Activated naive CD4-positive, alpha-beta T cell treated with anti-CD3 and anti-CD28 coated beads, Interleukin-2, amount 50 U/mL, for 16 hours (primary cell): ENCODE results near the gene ACHE.
A peak's percentile ranks its signal among the peaks of the same experiment; 100 is the strongest.

ENCODE experiments used
- DNase-seq: peaks from one replicate; pipeline ENCODE4 v3.0.0-alpha.2; 2020

Gene ACHE

DNA sequence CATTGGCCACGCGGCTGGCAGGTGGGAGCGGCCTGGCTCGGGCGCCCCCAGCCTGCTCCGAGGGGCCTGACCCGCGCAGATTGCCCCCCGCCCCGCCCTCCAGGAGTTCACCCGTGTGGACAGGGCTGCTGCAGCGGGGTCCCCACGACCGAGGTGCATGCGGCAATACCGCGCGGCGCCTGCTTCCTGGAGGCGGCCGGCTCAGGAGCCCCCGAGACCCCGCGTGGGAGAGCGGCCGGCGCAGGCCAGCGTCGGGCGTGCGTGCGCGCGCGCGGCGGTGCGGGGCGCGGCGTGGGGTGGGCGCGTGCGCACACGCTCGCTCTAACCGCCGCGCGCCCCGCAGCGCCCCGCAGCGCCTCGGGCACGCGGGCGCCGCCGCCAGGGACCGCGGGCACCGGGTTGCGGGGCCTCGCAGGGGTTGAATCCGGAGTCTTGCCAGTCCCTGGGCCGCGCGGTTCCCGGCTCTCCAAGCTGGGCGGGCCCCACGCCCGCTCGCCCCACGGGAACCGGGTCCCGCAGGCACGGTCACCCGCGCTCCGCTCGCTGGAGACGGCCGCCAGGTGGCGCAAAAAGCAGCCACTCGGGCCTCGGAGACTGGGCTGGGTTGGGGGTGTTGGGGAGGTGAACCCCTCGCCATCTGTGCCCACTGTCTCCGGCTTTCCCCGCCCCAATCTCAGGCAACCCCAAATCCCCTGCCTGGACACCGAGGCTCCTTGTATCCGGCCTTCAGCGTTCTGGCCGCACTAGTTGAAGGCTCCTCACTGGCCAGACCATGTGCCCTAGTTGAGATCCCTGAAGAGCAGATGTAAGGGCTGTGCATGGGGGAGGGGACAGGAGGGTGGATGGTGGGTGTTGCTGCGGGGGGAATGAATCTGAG lies 1.3 kb upstream of the ACHE start:
- DNase-seq = peak; percentile 61

GRCh38 chr7:100895956-100896731 lies 456 bp upstream of the ACHE start:
- DNase-seq = peak; percentile 41

DNA sequence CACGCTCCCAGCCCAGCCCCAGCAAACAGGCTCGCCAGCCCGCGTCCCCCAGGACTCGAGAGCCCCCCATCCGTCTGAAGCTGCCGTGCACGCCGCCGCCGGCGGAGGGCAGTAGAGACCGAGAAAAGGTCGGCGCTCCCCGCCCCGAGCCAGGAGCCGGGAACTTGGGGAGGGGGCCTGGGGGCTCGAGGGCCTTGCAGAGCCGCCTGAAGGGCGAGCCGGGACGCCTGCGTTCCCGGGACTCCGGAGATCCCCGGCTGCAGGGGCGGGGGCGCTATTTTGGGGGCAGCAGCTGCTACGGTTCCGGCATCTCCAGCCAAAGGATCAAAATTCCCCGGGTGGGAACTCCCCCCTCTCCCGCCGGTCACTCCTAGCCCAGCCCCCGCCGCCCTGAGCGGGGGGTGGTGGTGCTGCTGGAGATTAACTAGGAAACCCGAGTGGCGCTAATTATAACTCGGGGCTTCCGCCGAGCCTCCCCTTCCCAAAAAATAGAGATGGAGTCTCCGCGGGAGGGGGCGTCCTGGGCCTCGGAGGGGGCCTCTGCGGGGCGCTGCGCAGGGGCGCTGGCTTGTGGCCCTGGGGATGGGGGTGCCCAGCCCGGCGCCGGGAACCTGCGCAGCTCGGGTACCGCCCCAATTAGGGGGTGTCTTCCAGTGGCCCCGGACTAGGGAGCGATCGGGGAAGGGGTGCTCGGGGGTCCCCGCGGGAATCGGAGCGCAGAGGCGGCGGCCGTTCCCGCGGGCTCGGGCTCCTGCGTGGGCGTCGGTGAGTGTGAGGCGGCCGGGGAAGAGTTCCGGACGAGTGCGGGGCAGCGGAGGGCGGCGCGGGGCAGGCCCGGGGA lies 608 bp downstream of the ACHE start:
- DNase-seq = peak; percentile 63

DNA sequence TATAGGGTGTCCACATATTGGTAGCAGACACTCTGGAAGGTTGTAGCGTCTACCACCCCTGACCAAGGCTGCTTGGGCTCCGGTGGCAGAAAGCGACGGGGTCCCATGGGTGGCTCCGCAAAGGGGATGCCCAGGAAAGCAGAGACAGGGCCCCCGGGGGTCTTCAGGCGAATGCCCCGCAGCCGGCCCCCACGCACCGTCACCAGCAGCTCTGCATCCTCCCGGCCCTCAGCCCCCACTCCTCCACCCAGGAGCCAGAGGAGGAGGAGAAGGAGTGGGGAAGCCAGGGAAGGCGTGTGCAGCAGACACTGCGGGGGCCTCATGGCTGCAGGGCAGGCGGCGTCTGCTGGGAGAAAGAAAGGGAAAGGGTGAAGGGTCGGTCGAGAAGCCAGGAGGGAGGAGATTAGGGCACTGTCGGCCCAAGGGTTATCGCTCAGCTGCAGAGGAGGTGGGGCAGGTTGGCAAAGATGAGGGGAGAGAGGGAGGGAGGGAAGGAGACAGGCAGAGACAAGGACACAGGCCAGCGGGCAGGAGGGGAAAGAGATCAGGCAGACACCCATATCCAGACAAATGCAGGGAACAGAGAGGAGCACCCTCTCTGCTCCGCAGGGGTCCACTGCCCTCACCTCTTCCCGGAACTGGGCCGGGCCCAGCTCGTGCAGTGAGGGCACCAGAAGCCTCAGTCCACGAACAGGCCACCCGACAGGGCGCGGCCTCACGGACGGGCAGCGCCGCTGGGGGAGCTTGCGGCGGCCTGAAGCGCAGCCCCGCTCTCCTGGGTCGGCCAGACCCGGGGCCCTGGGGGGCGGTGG lies 1.6 kb downstream of the ACHE start:
- no peak for DNase-seq

GRCh38 chr7:100893318-100893895 lies 2.3 kb downstream of the ACHE start:
- DNase-seq = no peak

- no peak for DNase-seq
Measured at GRCh38 chr7:100892364-100893317, 3.0 kb downstream of the ACHE start.

GRCh38 chr7:100891568-100892247 lies 4.0 kb downstream of the ACHE start:
- no peak for DNase-seq

- no peak for DNase-seq
Measured at GRCh38 chr7:100890653-100891567, 4.8 kb downstream of the ACHE start.

GRCh38 chr7:100888988-100889750 lies 6.5 kb downstream of the ACHE start, which contains the start of gene UFSP1:
Gene UFSP1 (minus strand): TSS chr7:100889715. CDS start chr7:100889271, 444 bp downstream.
- no peak for DNase-seq

- DNase-seq = no peak
Measured at GRCh38 chr7:100888291-100888987, 7.2 kb downstream of the ACHE start.

GRCh38 chr7:100887516-100888290 lies 8.0 kb downstream of the ACHE start:
- DNase-seq = peak; percentile 45

DNA sequence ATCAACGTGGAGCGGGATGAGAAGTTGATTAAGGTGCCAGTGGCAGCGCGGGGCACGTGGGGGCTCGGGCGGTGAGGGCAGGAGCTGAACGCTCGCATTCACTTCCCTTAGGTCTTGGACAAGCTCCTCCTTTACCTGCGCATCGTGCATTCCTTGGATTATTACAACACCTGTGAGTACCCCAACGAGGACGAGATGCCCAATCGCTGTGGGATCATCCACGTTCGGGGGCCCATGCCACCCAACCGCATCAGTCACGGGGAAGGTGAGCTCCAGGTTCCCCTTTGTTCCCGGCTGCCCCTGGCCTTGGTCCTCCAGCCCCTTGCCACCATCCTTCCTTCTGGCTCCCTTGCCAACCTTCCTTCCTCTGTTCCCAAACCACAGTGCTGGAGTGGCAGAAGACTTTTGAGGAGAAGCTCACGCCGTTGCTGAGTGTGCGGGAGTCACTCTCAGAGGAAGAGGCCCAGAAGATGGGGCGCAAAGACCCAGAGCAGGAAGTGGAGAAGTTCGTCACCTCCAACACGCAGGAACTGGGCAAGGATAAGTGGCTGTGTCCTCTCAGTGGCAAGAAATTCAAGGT lies 8.7 kb downstream of the ACHE start:
- no peak for DNase-seq

- DNase-seq = no peak
Measured at GRCh38 chr7:100886142-100886935, 9.3 kb downstream of the ACHE start.

DNA sequence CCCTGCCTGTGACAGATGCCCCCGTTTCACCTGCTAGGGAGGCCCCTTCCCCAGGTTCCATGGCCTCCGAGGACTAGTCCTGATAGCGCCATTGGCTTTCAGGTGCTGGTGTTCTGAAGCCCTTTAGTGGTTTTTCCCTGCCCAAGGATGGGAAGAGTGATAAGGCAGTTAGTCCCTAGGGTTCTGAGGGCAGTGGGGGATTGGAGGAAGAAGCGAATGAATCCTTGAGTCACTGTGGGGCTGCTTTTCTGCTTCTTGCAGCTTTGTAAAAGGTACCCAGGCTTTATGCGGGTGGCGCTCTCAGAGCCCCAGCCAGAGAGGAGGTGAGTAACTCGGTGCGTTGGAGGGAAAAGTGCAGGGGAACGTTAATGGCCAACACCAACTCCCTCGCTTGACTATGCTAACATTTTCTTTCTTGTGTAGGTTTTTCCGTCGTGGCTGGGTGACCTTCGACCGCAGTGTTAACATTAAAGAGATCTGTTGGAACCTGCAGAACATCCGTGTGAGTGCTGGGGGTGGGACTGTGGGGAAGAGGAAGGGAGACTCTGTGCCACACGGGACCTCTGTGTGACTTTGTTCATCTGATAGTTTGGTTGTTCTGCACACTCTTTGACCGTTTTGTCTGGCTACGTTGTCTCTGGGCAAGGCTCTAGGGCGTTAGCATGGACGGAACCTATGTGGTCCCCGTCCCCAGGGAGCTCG lies 10.1 kb downstream of the ACHE start:
- DNase-seq = no peak
